ENCODE data around the gene COQ8B. TPM values are rescaled to one million over a fixed set of nuclear protein-coding genes. Genes with fewer than 3 reads are reported as not detected.

Gene COQ8B
- total and polyA plus RNA-seq, 2 of the 4 experiments (the other 2 are of a cell fraction): 14.9 to 23.2 TPM

GRCh38 chr19:40686882-40687524, 29.7 kb downstream of the COQ8B start:
- Histone ChIP-seq H2AFZ (replicated peaks; ENCODE audit: low read length, poor library complexity) (peak overlapping the region; percentile 73), H3K18ac (ENCODE audit: low read depth, low read length) (no peak overlapping the region), H3K79me1 (ENCODE audit: low read depth in 1 of 2, low read length in 2 of 2) (peaks cover 35 to 76% of the 10 kb centered on the region in 2 experiments), H2BK20ac (ENCODE audit: low read depth, low read length) (no peak overlapping the region), H3K27me3 (ENCODE audit: control insufficient read depth, insufficient read depth, low read length) (no peaks in the 10 kb centered on the region), H4K5ac (ENCODE audit: low read depth, low read length) (no peak overlapping the region), H2BK15ac (ENCODE audit: low read depth, low read length) (no peak overlapping the region), H3K36me3 (ENCODE audit: control insufficient read depth, insufficient read depth, low read length) (peaks cover 45% of the 10 kb centered on the region), H3K4ac (ENCODE audit: low read depth, low read length) (peak overlapping the region; percentile 50; the same call in 1 of the 2 replicates), H3K23ac (ENCODE audit: low read depth, low read length) (peak overlapping the region; percentile 40; the same call in 1 of the 2 replicates), H3K4me2 (ENCODE audit: low read depth, low read length) (peak overlapping the region; percentile 98), H2AK5ac (ENCODE audit: low read depth, low read length) (peak overlapping the region; percentile 6; the same call in 1 of the 2 replicates), H3K9me1 (ENCODE audit: insufficient read depth, low read length) (peaks cover 33% of the 10 kb centered on the region), H2BK5ac (ENCODE audit: low read depth, low read length, poor library complexity, severe bottlenecking) (no peak overlapping the region), H4K8ac (ENCODE audit: low read depth in 2 of 2, low read length in 2 of 2) (peak overlapping the region in 1 of 2 experiments; percentile 63; a peak in 2 of 4 replicates), H3K4me3 (ENCODE audit: insufficient read depth, low read depth, low read length) (no peak overlapping the region), H3K9ac (ENCODE audit: low read depth, low read length) (no peak overlapping the region), H3K56ac (ENCODE audit: extremely low read depth, insufficient read depth, low read length) (no peak overlapping the region), H3K4me1 (ENCODE audit: control insufficient read depth, insufficient read depth, low read length) (peaks cover 17% of the 10 kb centered on the region), H2BK120ac (ENCODE audit: low read depth, low read length) (no peak overlapping the region), H3K9me3 (ENCODE audit: control insufficient read depth, insufficient read depth, low read length) (no peaks in the 10 kb centered on the region), H3K14ac (replicated peaks; ENCODE audit: low read depth, low read length) (peak overlapping the region; percentile 70), H3K27ac (ENCODE audit: insufficient read depth, low read length) (no peak overlapping the region), H4K91ac (ENCODE audit: insufficient read depth, low read depth, low read length) (peak overlapping the region; percentile 5; the same call in 1 of the 2 replicates), H2AK9ac (replicated peaks; ENCODE audit: low read depth, low read length, poor library complexity) (peak overlapping the region; percentile 94), H4K20me1 (ENCODE audit: insufficient read depth, low read length) (peaks cover 44% of the 10 kb centered on the region)
- BruUV-seq (replicated peaks): no TSS peak
- in situ Hi-C loops (cut with MboI; ENCODE audit: low sequenced_read_pairs): no loop called here
- DNase-seq (no peak), ATAC-seq (ENCODE audit: low read depth) (no peak)
- TF ChIP-seq MXI1 (IDR thresholded peaks at IDR 0.05; ENCODE audit: borderline replicate concordance, low read depth, low read length) (no peak), RAD21 (IDR thresholded peaks at IDR 0.05; ENCODE audit: low read length) (no peak), CEBPB (IDR thresholded peaks at IDR 0.05; ENCODE audit: low read depth, low read length) (no peak)
- POLR2A ChIA-PET (ENCODE audit: unreplicated experiment): no interaction called here
- dilution Hi-C loops (cut with HindIII; ENCODE audit: low sequenced_read_pairs, unreplicated experiment): no loop called here
- intact Hi-C loops (cut with micrococcal nuclease): no loop called here
- CTCF ChIA-PET: no interaction called here
- 89% methylated on average over 5 of the region's 14 CpGs; no CpG with 5 or more reads in 1 of the 2 experiments for WGBS, 2 experiments (ENCODE audit: extremely low coverage in 2 of 2, insufficient read length in 1 of 2)

Data from IMR-90 (cell line).